PFSK-1 (cell line): ENCODE data around the gene DNAH12.

Experiments
- FOXP2 ChIP-seq: optimal IDR thresholded peaks from 2 replicates; pipeline ENCODE3; 2011; ENCODE audit warnings: borderline replicate concordance, control low read depth, inconsistent platforms; ENCODE audit not compliant: insufficient read depth; ENCODE audit errors: extremely low read length, extremely low read depth
- POLR2AphosphoS5 ChIP-seq: IDR thresholded peaks from 2 replicates; pipeline ENCODE4 v1.6.1; 2012; ENCODE audit warnings: low read depth, mild to moderate bottlenecking, control low read depth, low read length, moderate library complexity
- REST ChIP-seq, 2 experiments: IDR thresholded peaks; 2 replicates each; pipeline versions ENCODE4 v1.6.1 to v1.8.0; 2011 to 2012; ENCODE audit warnings: low read depth in 2 of 2, low read length in 2 of 2, control low read depth in 1 of 2, inconsistent platforms in 1 of 2, mild to moderate bottlenecking in 1 of 2, moderate library complexity in 1 of 2; ENCODE audit not compliant: insufficient read depth in 1 of 2
- SIN3A ChIP-seq: IDR thresholded peaks from 2 replicates; pipeline ENCODE4 v1.6.1; 2012; ENCODE audit warnings: mild to moderate bottlenecking, low read length, moderate library complexity, borderline replicate concordance; ENCODE audit not compliant: insufficient read depth
- TAF1 ChIP-seq: IDR thresholded peaks from 2 replicates; pipeline ENCODE4 v1.6.1; 2012; ENCODE audit warnings: low read length, control low read depth, borderline replicate concordance; ENCODE audit not compliant: insufficient read depth

DNA sequence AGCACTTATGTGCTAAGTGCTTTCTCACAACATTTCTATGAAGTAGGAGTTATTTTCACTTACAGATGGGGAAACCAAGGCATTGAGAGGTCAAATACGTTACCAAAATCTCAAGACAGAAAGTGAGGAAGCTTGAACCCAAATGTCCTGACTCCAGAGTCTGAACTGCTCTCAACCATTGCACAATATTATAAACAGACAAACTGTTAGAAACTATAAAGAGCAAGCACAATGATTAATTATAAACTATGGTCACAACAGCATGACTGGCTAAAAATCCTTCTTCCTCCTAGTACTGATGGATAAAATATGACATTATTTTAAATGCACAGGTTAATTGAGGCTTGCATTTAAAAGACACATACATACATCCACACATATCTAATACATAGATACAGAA lies 173.8 kb downstream of the DNAH12 start:
- no peak for TF ChIP-seq POLR2AphosphoS5
- no peak for TF ChIP-seq TAF1
- TF ChIP-seq SIN3A = no peak
- no peak for TF ChIP-seq REST (IDR thresholded peaks at IDR 0.05; ENCODE audit: insufficient read depth in 1 of 2, low read depth in 2 of 2, low read length in 2 of 2)
- TF ChIP-seq FOXP2 = no peak
